ENCODE data around the gene SIX4. TPM values are rescaled to one million over a fixed set of nuclear protein-coding genes. Genes with fewer than 3 reads are reported as not detected.

SIX4 gene
- total RNA-seq, 2 donors from 2014 or later: 0.17 to 0.19 TPM

- Mint-ChIP-seq H3K9me3 (no peaks in the 10 kb centered on the region), H3K27me3 (ENCODE audit: low read depth) (peaks cover 13% of the 10 kb centered on the region), H3K27ac (no peak overlapping the region), H3K4me3 (no peak overlapping the region), H3K4me1 (ENCODE audit: low read depth) (no peaks in the 10 kb centered on the region), H3K36me3 (ENCODE audit: insufficient read depth in 2 of 2) (no peaks in the 10 kb centered on the region)
- no peak for ATAC-seq (replicated peaks in 1 of 2)
- DNase-seq: no peak
These were observed 55.6 kb downstream of the SIX4 start for GRCh38 chr14:60668431-60669112.

GRCh38 chr14:60665177-60665550 lies 59.0 kb downstream of the SIX4 start:
- ATAC-seq (replicated peaks in 1 of 2) (no peak), DNase-seq (no peak)
- no peaks in the 10 kb centered on the region for H3K4me1 Mint-ChIP-seq (ENCODE audit: low read depth)
- H3K27ac Mint-ChIP-seq: no peak overlapping the region
- no peak overlapping the region for H3K4me3 Mint-ChIP-seq
- peaks cover 41% of the 10 kb centered on the region for H3K27me3 Mint-ChIP-seq (ENCODE audit: low read depth)
- no peaks in the 10 kb centered on the region for H3K9me3 Mint-ChIP-seq
- H3K36me3 Mint-ChIP-seq (ENCODE audit: insufficient read depth in 2 of 2): no peaks in the 10 kb centered on the region

GRCh38 chr14:60662982-60663381 lies 61.2 kb downstream of the SIX4 start:
- Mint-ChIP-seq H3K9me3 (no peaks in the 10 kb centered on the region), H3K36me3 (ENCODE audit: insufficient read depth in 2 of 2) (peaks cover 0 to under 1% of the 10 kb centered on the region in 2 donors), H3K4me3 (no peak overlapping the region), H3K27me3 (ENCODE audit: low read depth) (peaks cover 62% of the 10 kb centered on the region), H3K4me1 (ENCODE audit: low read depth) (peaks cover 8% of the 10 kb centered on the region), H3K27ac (no peak overlapping the region)
- DNase-seq (no peak), ATAC-seq (replicated peaks in 1 of 2) (no peak)

- Mint-ChIP-seq H3K4me3 (no peak overlapping the region), H3K9me3 (no peaks in the 10 kb centered on the region), H3K27ac (no peak overlapping the region), H3K36me3 (ENCODE audit: insufficient read depth in 2 of 2) (peaks cover 0 to 2% of the 10 kb centered on the region in 2 donors), H3K27me3 (ENCODE audit: low read depth) (peaks cover 68% of the 10 kb centered on the region), H3K4me1 (ENCODE audit: low read depth) (peaks cover 14% of the 10 kb centered on the region)
- DNase-seq (no peak), ATAC-seq (replicated peaks in 1 of 2) (no peak)
These were observed 62.4 kb downstream of the SIX4 start for GRCh38 chr14:60661721-60662120.

Other genes starting within 250 kb of the SIX4 start
- not detected for gene C14orf39, start 238.3 kb downstream of the SIX4 start, total RNA-seq
- gene SIX6, start 215.2 kb downstream of the SIX4 start, total RNA-seq: not detected
- not detected for gene SIX1, start 74.9 kb downstream of the SIX4 start, total RNA-seq
- gene MNAT1, start 10.4 kb upstream of the SIX4 start, total RNA-seq: 10 to 100 TPM; 45.4 to 51.3 TPM

Data from activated T-cell treated with anti-CD3 and anti-CD28 coated beads, Interleukin-2, amount 50 U/mL, for 72 hours (primary cell).